Nephron progenitor cell (in vitro differentiated cells): ENCODE data around the gene TNRC6C.
"Not testable (repeated sequence)": the region's sequence is repeated elsewhere in the genome, so short reads cannot be mapped to it uniquely, and the experiment has no call there.

Source experiments
- DNase-seq: peaks from one replicate; pipeline ENCODE4 v3.0.0; 2021
- H3K27ac Mint-ChIP-seq: 2 replicates; pipeline ENCODE4 v1.8.0; 2021; ENCODE audit warnings: mild to moderate bottlenecking, moderate library complexity, mixed read lengths
- H3K27me3 Mint-ChIP-seq: 2 replicates; pipeline ENCODE4 v1.8.0; 2021; ENCODE audit warnings: mild to moderate bottlenecking, low read depth, mixed read lengths; ENCODE audit not compliant: poor library complexity
- H3K36me3 Mint-ChIP-seq: 2 replicates; pipeline ENCODE4 v1.8.0; 2021; ENCODE audit warnings: low read depth, mixed read lengths
- H3K4me1 Mint-ChIP-seq: 2 replicates; pipeline ENCODE4 v1.8.0; 2021; ENCODE audit warnings: mixed read lengths
- H3K4me3 Mint-ChIP-seq: 2 replicates; pipeline ENCODE4 v1.8.0; 2021; ENCODE audit warnings: mild to moderate bottlenecking, moderate library complexity, mixed read lengths
- H3K9me3 Mint-ChIP-seq: 2 replicates; pipeline ENCODE4 v1.8.0; 2021; ENCODE audit warnings: mild to moderate bottlenecking, moderate library complexity, mixed read lengths
- TF ChIP-seq, protein P1 (sequence below): fragments of 200-600 bp; sonication (generic); IDR thresholded peaks from 2 replicates; pipeline ENCODE4 v1.5.0; 2021; ENCODE audit warnings: antibody characterized with exemption

Gene TNRC6C

DNA sequence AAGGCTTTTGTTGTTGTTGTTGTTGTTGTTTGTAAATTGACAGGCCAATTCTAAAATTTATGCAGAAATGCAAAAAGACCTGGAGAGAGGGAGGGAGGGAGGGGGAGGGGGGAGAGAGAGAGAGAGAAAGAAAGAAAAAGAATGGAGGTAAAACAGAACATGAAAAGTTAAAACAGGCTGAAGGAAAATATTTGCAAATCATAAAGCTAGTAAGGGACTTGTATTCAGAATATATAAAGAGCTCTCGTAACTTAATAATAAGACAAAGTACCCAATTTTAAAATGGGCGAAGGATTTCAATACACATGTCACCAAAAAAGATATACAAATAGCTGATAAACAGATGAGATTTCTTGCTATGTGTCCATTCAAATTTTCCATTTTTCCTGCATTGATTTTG lies 15.4 kb downstream of the TNRC6C start:
- Mint-ChIP-seq H3K9me3 (no peaks in the 10 kb centered on the region), H3K27me3 (no peaks in the 10 kb centered on the region), H3K27ac (no peak overlapping the region), H3K36me3 (no peaks in the 10 kb centered on the region), H3K4me3 (no peak overlapping the region), H3K4me1 (no peaks in the 10 kb centered on the region)
- TF ChIP-seq, protein P1, sequence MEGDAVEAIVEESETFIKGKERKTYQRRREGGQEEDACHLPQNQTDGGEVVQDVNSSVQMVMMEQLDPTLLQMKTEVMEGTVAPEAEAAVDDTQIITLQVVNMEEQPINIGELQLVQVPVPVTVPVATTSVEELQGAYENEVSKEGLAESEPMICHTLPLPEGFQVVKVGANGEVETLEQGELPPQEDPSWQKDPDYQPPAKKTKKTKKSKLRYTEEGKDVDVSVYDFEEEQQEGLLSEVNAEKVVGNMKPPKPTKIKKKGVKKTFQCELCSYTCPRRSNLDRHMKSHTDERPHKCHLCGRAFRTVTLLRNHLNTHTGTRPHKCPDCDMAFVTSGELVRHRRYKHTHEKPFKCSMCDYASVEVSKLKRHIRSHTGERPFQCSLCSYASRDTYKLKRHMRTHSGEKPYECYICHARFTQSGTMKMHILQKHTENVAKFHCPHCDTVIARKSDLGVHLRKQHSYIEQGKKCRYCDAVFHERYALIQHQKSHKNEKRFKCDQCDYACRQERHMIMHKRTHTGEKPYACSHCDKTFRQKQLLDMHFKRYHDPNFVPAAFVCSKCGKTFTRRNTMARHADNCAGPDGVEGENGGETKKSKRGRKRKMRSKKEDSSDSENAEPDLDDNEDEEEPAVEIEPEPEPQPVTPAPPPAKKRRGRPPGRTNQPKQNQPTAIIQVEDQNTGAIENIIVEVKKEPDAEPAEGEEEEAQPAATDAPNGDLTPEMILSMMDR = no peak
- DNase-seq = no peak

- Mint-ChIP-seq H3K36me3 (peaks cover 1% of the 10 kb centered on the region), H3K4me3 (no peak overlapping the region), H3K27me3 (no peaks in the 10 kb centered on the region), H3K27ac (no peak overlapping the region), H3K9me3 (no peaks in the 10 kb centered on the region), H3K4me1 (no peaks in the 10 kb centered on the region)
- no peak for DNase-seq
- TF ChIP-seq, protein P1 = no peak
These were observed 15.9 kb downstream of the TNRC6C start for GRCh38 chr17:77974396-77974795.

GRCh38 chr17:77982430-77982829 lies 23.9 kb downstream of the TNRC6C start:
- H3K27me3 Mint-ChIP-seq, H3K4me1 Mint-ChIP-seq, H3K27ac Mint-ChIP-seq, H3K4me3 Mint-ChIP-seq, DNase-seq: not testable (repeated sequence)
- Mint-ChIP-seq H3K9me3 (peaks cover 22% of the 10 kb centered on the region), H3K36me3 (peaks cover 52% of the 10 kb centered on the region)

DNA sequence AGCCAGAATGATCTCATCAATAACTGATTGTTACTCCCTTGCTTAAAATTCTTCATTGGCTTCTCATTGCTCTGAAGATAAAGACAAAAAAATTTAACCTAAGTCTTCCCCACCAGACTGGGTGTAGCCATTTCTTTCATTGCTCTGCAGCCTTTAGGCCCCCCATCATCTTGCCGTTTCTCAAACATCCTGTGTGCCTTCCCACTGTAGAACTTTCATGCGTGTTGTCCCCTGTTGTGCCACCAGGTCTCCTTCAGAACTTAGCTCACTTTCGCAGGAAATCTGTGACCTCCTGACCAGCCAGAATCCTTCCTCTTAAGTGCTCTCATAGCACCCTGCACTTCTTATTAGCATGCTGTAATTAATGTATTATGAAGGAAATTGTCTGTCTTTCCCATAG lies 31.8 kb downstream of the TNRC6C start:
- H3K27ac Mint-ChIP-seq = no peak overlapping the region
- peaks cover 14% of the 10 kb centered on the region for H3K4me1 Mint-ChIP-seq
- H3K27me3 Mint-ChIP-seq = no peaks in the 10 kb centered on the region
- H3K9me3 Mint-ChIP-seq = no peaks in the 10 kb centered on the region
- no peak for DNase-seq
- no peak overlapping the region for H3K4me3 Mint-ChIP-seq
- TF ChIP-seq, protein P1 = no peak
- peaks cover 11% of the 10 kb centered on the region for H3K36me3 Mint-ChIP-seq

GRCh38 chr17:77993735-77994134 lies 35.2 kb downstream of the TNRC6C start:
- Mint-ChIP-seq H3K36me3 (peaks cover 18% of the 10 kb centered on the region), H3K4me1 (peaks cover 14% of the 10 kb centered on the region)
- not testable (repeated sequence) for H3K27me3 Mint-ChIP-seq, DNase-seq, H3K9me3 Mint-ChIP-seq, H3K4me3 Mint-ChIP-seq, H3K27ac Mint-ChIP-seq

GRCh38 chr17:77995146-77995852 lies 36.8 kb downstream of the TNRC6C start:
- no peak overlapping the region for H3K4me3 Mint-ChIP-seq
- H3K9me3 Mint-ChIP-seq = no peaks in the 10 kb centered on the region
- TF ChIP-seq, protein P1 = no peak
- H3K36me3 Mint-ChIP-seq = peaks cover 25% of the 10 kb centered on the region
- H3K27me3 Mint-ChIP-seq = peaks cover 3% of the 10 kb centered on the region
- H3K4me1 Mint-ChIP-seq = peaks cover 10% of the 10 kb centered on the region
- no peak overlapping the region for H3K27ac Mint-ChIP-seq
- no peak for DNase-seq

DNA sequence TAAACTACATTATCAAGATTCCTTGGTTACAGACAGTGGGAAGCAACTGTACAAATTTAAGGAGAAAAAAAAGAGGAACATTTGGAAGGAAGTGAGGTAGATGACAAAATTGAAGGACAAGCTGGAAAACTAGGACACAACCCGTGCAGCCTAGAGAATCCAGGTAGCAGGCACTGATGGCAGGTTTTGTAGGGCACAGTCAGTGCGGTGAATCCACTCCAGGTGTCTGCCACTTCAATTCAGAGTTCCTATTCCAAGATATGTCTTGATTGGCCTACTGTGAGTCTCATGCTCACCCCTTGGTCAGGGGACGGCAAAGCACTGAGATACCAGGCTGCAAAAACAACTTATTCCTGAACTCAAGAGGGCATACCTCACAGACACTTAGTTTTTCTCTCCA lies 37.8 kb downstream of the TNRC6C start:
- peaks cover 3% of the 10 kb centered on the region for H3K27me3 Mint-ChIP-seq
- peaks cover 24% of the 10 kb centered on the region for H3K36me3 Mint-ChIP-seq
- no peak overlapping the region for H3K27ac Mint-ChIP-seq
- H3K4me1 Mint-ChIP-seq = peaks cover 20% of the 10 kb centered on the region
- TF ChIP-seq, protein P1 = no peak
- no peaks in the 10 kb centered on the region for H3K9me3 Mint-ChIP-seq
- no peak overlapping the region for H3K4me3 Mint-ChIP-seq
- no peak for DNase-seq
